Spleen (tissue), 11 donors: ENCODE measurements around the gene GLDC. TPM values are rescaled to one million over a fixed set of nuclear protein-coding genes. Genes with fewer than 3 reads are reported as not detected.
A peak's percentile ranks its signal among the peaks of the same experiment; 100 is the strongest.
"Not testable (repeated sequence)": the region's sequence is repeated elsewhere in the genome, so short reads cannot be mapped to it uniquely, and the experiment has no call there.

ENCODE experiments used
- DNase-seq: peaks from one replicate; pipeline ENCODE4 v3.0.0-alpha.2; 2020
- H3K27ac ChIP-seq, 8 donors: fragments of 200-600 bp; sonication (generic) in 7 of 8; 1 replicate in 4 of 8; 2 replicates in 4 of 8; pipeline versions ENCODE4 v1.5.0 to v1.8.0; 2016 to 2021; ENCODE audit warnings: inconsistent platforms in 4 of 8, mild to moderate bottlenecking in 4 of 8, moderate library complexity in 1 of 8
- H3K27me3 ChIP-seq, 7 donors: fragments of 200-600 bp; sonication (generic) in 6 of 7; replicated peaks in 1 of 7; 1 replicate in 4 of 7; 2 replicates in 3 of 7; pipeline versions ENCODE4 v1.5.0 to v1.8.0; 2016 to 2021; ENCODE audit warnings: inconsistent platforms in 3 of 7, mild to moderate bottlenecking in 1 of 7
- H3K36me3 ChIP-seq, 6 donors: fragments of 200-600 bp; sonication (generic) in 5 of 6; 1 replicate in 4 of 6; 2 replicates in 2 of 6; pipeline versions ENCODE4 v1.5.0 to v1.8.0; 2016 to 2021; ENCODE audit warnings: inconsistent platforms in 2 of 6
- H3K4me1 ChIP-seq, 6 donors: fragments of 200-600 bp; sonication (generic) in 5 of 6; 1 replicate in 3 of 6; 2 replicates in 3 of 6; pipeline versions ENCODE4 v1.5.0 to v1.8.0; 2016 to 2021; ENCODE audit warnings: inconsistent platforms in 3 of 6
- H3K4me3 ChIP-seq, 8 donors: fragments of 200-600 bp; sonication (generic) in 7 of 8; 1 replicate in 4 of 8; 2 replicates in 4 of 8; pipeline versions ENCODE4 v1.5.0 to v1.8.0; 2016 to 2021; ENCODE audit warnings: inconsistent platforms in 4 of 8, mild to moderate bottlenecking in 4 of 8, moderate library complexity in 2 of 8
- H3K9me3 ChIP-seq, 8 donors: fragments of 200-600 bp; sonication (generic) in 7 of 8; 1 replicate in 4 of 8; 2 replicates in 4 of 8; pipeline versions ENCODE4 v1.5.0 to v1.8.0; 2016 to 2021; ENCODE audit warnings: inconsistent platforms in 4 of 8
- CTCF ChIP-seq, 11 experiments: fragments of 200-600 bp in 7 of 11; fragments of 450-650 bp in 4 of 11; sonication (generic) in 4 of 11; IDR thresholded peaks in 8 of 11; conservative IDR thresholded peaks in 3 of 11; 1 replicate in 7 of 11; 2 replicates in 4 of 11; pipeline versions ENCODE4 v1.4.0 to v1.8.0; 2016 to 2021; ENCODE audit warnings: antibody characterized with exemption in 11 of 11, inconsistent platforms in 4 of 11, mild to moderate bottlenecking in 1 of 11
- POLR2A ChIP-seq, 3 donors: fragments of 450-650 bp; IDR thresholded peaks; one replicate each; pipeline ENCODE4 v1.5.1; 2017; ENCODE audit warnings: antibody characterized with exemption in 3 of 3, mild to moderate bottlenecking in 1 of 3
- POLR2AphosphoS5 ChIP-seq, 3 donors: sonication (generic); formaldehyde crosslinking; IDR thresholded peaks; one replicate each; pipeline ENCODE4 v1.5.1; 2017; ENCODE audit warnings: antibody characterized with exemption in 3 of 3
- WGBS, 5 donors: extraction: QIAGEN DNeasy Blood & Tissue Kit in 3 of 5; methylation state at CpG; one replicate each; pipeline versions ENCODE4 v1.1.5 to v1.1.7; 2013 to 2018; 5-methylcytosine and 5-hydroxymethylcytosine counted together
- intact Hi-C: fragments of 100-400 bp; cut with DNase I; formaldehyde crosslinking; loops from one replicate; pipeline ENCODE4 v1.15.0; 2023; ENCODE audit warnings: low total_unique reads
- polyA plus RNA-seq, 3 donors: library from polyadenylated mRNA; stranded (reverse); fragments of 200-250 nt; gene quantifications; one replicate each; pipeline ENCODE4 v1.2.1, GENCODE V29; 2013
- total RNA-seq, 7 donors: library from RNA; depleted of rRNA in 3 of 7; stranded (reverse); fragments of >200 nt in 3 of 7; fragmentation: NEBNext Ultra II Directional in 4 of 7; extraction: Animal tissue kit (Norgen Biotek cat#: 25700) in 4 of 7; gene quantifications; one replicate each; pipeline versions ENCODE4 v1.1.0 to v1.2.1, GENCODE V29; 2016 to 2021
- donor health status: healthy with polysubstance abuse.
- donor health status: DM: no; HTN: no; CAD: no; lungs with moderate emphysema.
- donor health status: DM: no; HTN: no; CAD: no.
- donor health status: Bipolar disorder and iron deficiency.
- donor health status: healthy.
- donor health status: DM: no; HTN: no; CAD: no.
- donor health status: DM: yes; HTN: yes; CAD: no.

GLDC gene
- total and polyA plus RNA-seq, 10 donors, result 0.17 to 8.7 (median 0.64) TPM

DNA sequence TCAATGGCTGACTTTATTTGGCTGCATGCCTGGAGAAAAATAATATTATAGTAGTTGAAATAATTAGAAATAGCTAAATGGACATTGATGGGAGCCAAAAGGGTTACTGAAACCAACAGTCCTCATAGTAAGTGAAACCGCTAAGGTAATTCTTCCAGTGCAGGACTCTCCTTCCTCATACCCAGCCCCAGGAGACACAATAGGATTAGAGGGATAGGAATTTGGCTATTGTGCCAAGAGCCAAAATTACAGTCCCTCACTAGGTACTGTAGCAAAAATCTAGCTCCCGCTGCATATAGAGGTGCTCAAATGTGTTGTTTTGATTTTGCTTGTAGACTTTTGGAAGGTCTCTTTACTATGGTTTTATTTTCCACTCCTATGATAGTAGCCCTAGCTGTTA lies 20.2 kb downstream of the GLDC start:
- Histone ChIP-seq H3K27me3 (peaks cover 0 to 23% (median 0%) of the 10 kb centered on the region in 7 donors), H3K4me1 (no peaks in the 10 kb centered on the region), H3K27ac (no peak overlapping the region), H3K36me3 (no peaks in the 10 kb centered on the region), H3K4me3 (no peak overlapping the region), H3K9me3 (peaks cover 0 to 7% (median 0%) of the 10 kb centered on the region in 8 donors)
- intact Hi-C loops, result no loop called here
- WGBS, 5 donors, result 44 to 98% (median 74%) methylated on average over 2 of the region's 2 CpGs
- TF ChIP-seq CTCF (IDR thresholded peaks at IDR 0.05 in 8 of 11, conservative IDR thresholded peaks at IDR 0.05 in 3 of 11) (no peak), POLR2A (IDR thresholded peaks at IDR 0.05) (no peak), POLR2AphosphoS5 (IDR thresholded peaks at IDR 0.05) (no peak)
- no peak for DNase-seq

- H3K9me3 ChIP-seq, H3K4me1 ChIP-seq, H3K27ac ChIP-seq, H3K36me3 ChIP-seq, intact Hi-C loops, H3K4me3 ChIP-seq: not testable (repeated sequence)
- DNase-seq, result peak; percentile 45
- WGBS, 5 donors, result 71 to 100% (median 96%) methylated on average over 2 to 29 of the region's 29 CpGs
- peaks cover 0 to 23% (median 0%) of the 10 kb centered on the region in 7 donors for H3K27me3 ChIP-seq
Measured at GRCh38 chr9:6622784-6623183, 22.7 kb downstream of the GLDC start.

GRCh38 chr9:6620796-6621195 lies 24.7 kb downstream of the GLDC start:
- Histone ChIP-seq H3K27ac (no peak overlapping the region), H3K27me3 (peaks cover 0 to 14% (median 0%) of the 10 kb centered on the region in 7 donors), H3K4me3 (no peak overlapping the region), H3K4me1 (no peaks in the 10 kb centered on the region), H3K9me3 (peaks cover 0 to 7% (median 0%) of the 10 kb centered on the region in 8 donors), H3K36me3 (no peaks in the 10 kb centered on the region)
- intact Hi-C loops, result no loop called here
- WGBS, 5 donors, result 80 to 94% (median 83%) methylated on average over 5 of the region's 5 CpGs
- DNase-seq, result peak; percentile 8
- TF ChIP-seq CTCF (IDR thresholded peaks at IDR 0.05 in 8 of 11, conservative IDR thresholded peaks at IDR 0.05 in 3 of 11), result no peak
- no peak for TF ChIP-seq POLR2AphosphoS5 (IDR thresholded peaks at IDR 0.05)
- no peak for TF ChIP-seq POLR2A (IDR thresholded peaks at IDR 0.05)

DNA sequence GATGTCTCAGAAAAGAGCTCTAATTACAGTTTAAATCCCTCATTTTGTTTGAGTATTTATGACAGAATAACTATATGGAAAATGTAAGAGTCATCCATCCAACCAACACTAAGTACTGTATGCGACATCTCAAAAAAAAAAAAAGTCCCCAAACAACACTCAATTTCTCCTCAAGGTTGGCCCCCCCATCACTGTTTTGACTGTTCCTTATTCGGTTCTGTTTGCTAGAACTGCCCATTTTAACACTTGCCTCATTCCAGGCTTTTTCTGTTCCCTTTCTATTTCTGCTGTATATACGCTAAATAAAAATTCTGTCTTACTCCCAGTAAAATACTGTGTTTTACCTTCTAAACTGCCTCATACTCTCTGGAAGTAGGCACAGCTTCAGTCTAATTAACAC lies 25.2 kb downstream of the GLDC start:
- Histone ChIP-seq H3K4me3 (no peak overlapping the region), H3K27me3 (peaks cover 0 to 11% (median 0%) of the 10 kb centered on the region in 7 donors), H3K9me3 (peaks cover 0 to 7% (median 0%) of the 10 kb centered on the region in 8 donors), H3K27ac (no peak overlapping the region), H3K36me3 (no peaks in the 10 kb centered on the region), H3K4me1 (no peaks in the 10 kb centered on the region)
- WGBS, 5 donors, result 70 to 87% (median 79%) methylated on average over 3 of the region's 3 CpGs
- intact Hi-C loops, result no loop called here
- no peak for DNase-seq
- TF ChIP-seq POLR2A (IDR thresholded peaks at IDR 0.05), result no peak
- no peak for TF ChIP-seq CTCF (IDR thresholded peaks at IDR 0.05 in 8 of 11, conservative IDR thresholded peaks at IDR 0.05 in 3 of 11)
- TF ChIP-seq POLR2AphosphoS5 (IDR thresholded peaks at IDR 0.05), result no peak

DNA sequence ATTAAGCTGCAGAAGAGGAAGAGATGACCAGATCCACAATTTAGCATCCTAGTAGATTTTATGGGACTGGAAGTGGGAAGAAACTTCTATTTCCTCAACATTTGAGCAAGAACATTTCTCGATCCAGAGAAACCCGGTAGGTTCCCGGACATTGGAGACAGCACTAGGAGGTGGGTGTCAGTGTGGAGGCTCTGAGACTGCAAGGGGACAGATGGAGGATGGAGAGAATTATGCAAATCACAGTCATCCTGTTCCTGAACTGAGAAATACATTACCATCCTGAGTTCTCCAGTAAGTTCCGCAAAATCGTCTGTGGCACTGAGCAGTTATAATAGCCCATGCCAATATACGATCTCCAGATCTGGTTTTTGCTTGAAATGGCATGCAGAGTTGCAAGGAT lies 25.6 kb downstream of the GLDC start:
- Histone ChIP-seq H3K4me1 (no peaks in the 10 kb centered on the region), H3K27me3 (peaks cover 0 to 7% (median 0%) of the 10 kb centered on the region in 7 donors), H3K27ac (no peak overlapping the region), H3K4me3 (no peak overlapping the region), H3K36me3 (no peaks in the 10 kb centered on the region), H3K9me3 (peaks cover 0 to 7% (median 0%) of the 10 kb centered on the region in 8 donors)
- WGBS, 5 donors, result 84 to 91% (median 88%) methylated on average over 6 of the region's 6 CpGs
- TF ChIP-seq CTCF (IDR thresholded peaks at IDR 0.05 in 8 of 11, conservative IDR thresholded peaks at IDR 0.05 in 3 of 11), result no peak
- DNase-seq, result peak; percentile 24
- intact Hi-C loops, result no loop called here
